ENCODE measurements around the gene ARHGAP24.

- no peak for TF ChIP-seq CTCF (IDR thresholded peaks at IDR 0.05)
- TF ChIP-seq POLR2AphosphoS5 (IDR thresholded peaks at IDR 0.05): no peak
Measured at GRCh38 chr4:86038037-86038436, 563.1 kb downstream of the ARHGAP24 start.

Measured in breast epithelium (tissue), 3 donors.